GM21717 (cell line): ENCODE data around the gene TNRC6C.
"Not testable (repeated sequence)": the region's sequence is repeated elsewhere in the genome, so short reads cannot be mapped to it uniquely, and the experiment has no call there.

Experiments
- ATAC-seq: cut with Tn5 transposase; IDR thresholded peaks from one replicate; pipeline ENCODE4 v1.9.1; 2021; ENCODE audit warnings: mild to moderate bottlenecking, moderate library complexity; ENCODE audit not compliant: unreplicated experiment

Gene TNRC6C

DNA sequence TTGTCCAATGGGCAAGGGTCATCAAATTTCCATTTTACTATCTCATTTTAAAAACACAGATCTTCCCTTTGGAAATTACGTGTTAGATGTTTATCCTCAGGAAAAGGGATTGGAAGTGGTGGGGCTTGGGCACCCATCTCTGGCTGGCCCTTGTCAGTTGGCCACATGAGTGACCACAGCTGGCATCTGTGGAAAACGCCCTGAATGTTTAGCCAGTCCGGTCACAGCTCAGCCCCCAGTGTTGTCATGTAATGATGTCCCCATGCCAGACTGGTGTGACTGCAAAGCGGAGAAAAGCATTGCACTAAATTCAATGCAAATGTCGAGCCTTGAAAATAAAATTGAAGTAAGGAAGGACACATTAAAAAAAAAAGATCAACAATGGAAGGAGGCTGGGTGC is 117.0 kb downstream of the TNRC6C start:
- ATAC-seq = no peak

GRCh38 chr17:78079253-78079652 is 120.8 kb downstream of the TNRC6C start:
- no peak for ATAC-seq

DNA sequence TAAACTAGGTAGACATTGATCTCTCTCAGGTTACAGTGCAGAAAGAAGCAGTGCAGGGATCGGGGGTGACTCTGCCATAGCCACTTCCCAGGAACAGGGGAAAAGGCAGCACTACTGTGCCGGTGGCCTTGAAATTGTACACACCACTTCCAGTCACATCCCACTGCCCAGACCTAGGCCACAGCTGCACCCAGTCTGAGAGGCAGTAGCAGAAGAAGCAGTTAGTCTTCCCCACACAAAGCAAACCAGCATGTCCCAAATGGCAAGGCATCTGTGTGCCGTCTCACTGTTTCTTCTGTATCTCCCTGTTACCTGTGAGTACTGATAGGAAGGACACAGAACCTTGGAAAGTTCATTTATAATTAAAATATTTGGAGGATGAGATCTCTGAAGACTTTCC is 123.0 kb downstream of the TNRC6C start:
- no peak for ATAC-seq

- not testable (repeated sequence) for ATAC-seq
Measured at GRCh38 chr17:78082355-78082872, 123.9 kb downstream of the TNRC6C start.

DNA sequence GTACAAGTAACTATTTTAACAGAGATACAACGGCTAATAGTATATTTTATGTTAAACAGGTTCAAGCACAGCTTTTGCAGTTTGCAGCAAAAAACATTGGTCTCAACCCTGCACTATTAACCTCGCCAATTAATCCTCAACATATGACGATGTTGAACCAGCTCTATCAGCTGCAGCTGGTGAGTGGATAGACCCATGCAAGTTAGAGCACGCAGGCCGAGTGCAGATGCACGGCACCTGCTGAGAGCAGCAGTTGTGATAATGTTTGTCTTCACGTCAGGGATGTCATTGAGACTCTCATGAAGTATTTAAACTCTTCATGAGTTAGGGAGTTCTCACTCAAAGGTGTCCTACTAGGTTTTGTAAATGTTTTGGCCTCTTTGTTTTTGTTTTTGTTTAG is 124.5 kb downstream of the TNRC6C start:
- no peak for ATAC-seq

DNA sequence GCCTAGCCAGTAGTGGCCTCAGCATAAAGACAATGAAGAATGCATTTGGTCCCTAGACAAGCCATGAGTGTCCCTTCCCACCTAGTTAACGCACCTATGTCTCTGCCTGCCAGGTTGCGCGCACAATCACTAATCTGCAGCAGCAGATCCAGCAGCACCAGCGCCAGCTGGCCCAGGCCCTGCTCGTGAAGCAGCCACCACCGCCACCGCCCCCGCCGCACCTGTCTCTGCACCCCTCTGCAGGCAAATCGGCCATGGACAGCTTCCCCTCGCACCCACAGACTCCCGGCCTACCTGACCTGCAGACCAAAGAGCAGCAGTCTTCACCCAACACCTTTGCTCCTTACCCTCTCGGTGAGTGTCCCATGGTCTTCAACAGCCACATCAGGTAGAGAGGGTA is 128.2 kb downstream of the TNRC6C start:
- ATAC-seq = no peak

DNA sequence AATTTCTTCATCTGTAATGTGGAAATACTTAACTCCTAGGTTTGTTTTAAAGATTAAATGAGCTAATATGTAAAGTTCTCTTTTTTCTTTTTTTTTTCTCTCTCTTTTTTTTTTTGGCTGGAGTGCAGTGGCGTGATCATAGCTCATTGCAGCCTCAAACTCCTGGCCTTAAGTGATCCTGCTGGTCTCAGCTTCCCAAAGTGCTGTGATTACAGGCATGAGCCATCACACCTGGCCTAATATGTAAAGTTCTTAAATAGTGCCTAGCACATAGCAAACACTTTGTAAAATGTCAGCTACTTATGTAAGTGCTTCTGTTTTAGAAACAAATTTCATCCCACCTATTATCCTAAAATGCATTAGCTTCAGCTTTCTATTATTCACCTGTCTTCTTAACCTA is 130.0 kb downstream of the TNRC6C start:
- no peak for ATAC-seq

GRCh38 chr17:78089576-78090281 is 131.2 kb downstream of the TNRC6C start:
- no peak for ATAC-seq

DNA sequence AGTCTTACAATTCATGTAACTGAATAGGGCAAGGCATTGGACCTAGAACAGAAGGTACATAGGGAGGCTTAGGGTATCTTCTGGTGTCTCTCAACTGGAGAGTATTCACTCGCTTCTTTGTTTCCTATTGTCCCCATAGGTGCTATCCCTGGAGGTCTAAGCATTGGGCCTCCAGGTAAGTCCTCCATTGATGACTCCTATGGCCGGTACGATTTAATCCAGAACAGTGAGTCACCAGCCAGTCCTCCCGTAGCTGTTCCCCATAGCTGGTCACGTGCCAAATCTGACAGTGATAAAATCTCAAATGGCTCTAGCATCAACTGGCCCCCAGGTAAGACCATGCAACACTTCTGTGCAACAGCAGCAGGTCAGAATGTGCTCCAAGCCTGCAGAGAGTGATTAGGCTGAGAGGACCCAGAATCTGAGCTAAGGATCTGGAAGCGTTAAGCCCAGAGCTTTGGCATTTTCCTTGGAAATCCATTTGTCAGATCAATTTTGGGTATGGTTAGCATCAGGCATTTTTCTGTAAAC is 134.4 kb downstream of the TNRC6C start:
- ATAC-seq = no peak

- no peak for ATAC-seq
Measured at GRCh38 chr17:78095035-78095434, 136.5 kb downstream of the TNRC6C start.

DNA sequence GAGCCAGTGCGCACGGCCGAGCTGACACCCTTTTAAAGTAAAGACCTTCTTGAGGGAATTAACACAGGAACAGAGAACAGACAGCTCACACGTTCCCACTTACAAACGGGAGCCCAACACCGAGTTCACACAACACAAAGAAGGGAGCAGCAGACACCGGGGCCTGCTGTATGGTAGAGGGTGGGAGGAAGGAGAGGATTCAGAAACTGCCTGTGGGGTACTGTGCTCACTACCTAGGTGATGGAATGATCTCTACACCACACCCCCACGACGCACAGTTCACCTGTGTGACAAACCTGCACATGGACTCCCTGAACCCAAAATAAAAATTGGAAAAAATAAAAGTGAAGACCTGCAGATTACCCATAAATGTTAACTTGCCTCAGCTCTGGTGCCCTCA is 137.6 kb downstream of the TNRC6C start:
- ATAC-seq = no peak

DNA sequence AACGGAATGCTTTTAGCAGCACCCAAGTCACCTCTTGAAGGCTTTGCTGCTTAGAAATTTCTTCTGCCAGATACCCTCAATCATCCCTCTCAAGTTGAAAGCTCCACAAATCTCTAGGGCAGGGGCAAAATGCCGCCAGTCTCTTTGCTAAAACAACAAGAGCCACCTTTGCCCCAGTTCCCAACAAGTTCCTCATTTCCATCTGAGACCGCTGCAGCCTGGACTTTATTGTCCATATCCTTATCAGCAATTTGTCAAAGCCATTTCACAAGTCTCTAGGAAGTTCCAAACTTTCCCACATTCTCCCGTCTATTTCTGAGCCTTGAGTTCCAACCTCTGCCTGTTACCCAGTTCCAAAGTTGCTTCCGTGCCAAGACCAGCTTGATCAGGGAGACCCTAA is 142.6 kb downstream of the TNRC6C start:
- no peak for ATAC-seq

- no peak for ATAC-seq
Measured at GRCh38 chr17:78101542-78101941, 143.0 kb downstream of the TNRC6C start.

DNA sequence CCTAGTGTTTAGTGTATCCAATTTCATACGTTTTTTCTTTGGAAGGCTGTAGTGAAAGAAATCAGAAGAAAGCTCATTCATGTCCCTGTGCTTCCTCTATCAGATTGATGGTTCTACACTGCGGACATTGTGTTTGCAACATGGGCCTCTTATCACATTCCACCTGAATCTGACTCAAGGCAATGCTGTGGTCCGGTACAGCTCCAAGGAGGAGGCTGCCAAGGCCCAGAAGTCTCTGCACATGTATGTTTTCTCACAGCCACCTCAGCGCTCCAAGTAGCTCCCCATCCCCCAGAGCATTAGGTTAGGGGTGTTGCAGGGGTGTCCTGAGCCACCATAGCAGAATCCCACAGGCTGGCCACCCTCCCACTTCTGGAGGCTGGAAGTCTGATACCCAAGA is 144.8 kb downstream of the TNRC6C start:
- no peak for ATAC-seq

GRCh38 chr17:78104540-78104941 is 146.0 kb downstream of the TNRC6C start:
- ATAC-seq = no peak

- ATAC-seq = no peak
Measured at GRCh38 chr17:78105101-78105500, 146.6 kb downstream of the TNRC6C start.

DNA sequence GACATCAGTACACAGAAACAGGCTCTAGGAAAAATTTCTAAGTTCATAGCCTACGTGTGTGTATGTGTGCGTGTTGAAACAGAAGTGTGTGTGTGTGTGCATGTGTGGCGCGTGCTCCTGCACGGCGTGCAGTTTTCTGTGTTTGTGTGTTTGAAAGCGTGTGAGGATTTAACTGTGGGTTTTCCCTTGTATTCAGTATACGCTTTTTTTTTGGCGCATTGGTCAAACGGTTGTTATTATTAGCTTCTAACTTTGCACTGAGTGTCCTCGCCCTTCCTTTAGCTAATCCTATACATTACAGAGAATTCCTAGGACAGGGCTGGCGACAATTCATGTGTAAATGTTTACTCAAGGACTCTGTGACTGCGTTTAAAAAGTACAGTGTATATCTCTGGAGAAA is 147.0 kb downstream of the TNRC6C start:
- no peak for ATAC-seq

GRCh38 chr17:78106211-78106610 is 147.7 kb downstream of the TNRC6C start:
- ATAC-seq = no peak

DNA sequence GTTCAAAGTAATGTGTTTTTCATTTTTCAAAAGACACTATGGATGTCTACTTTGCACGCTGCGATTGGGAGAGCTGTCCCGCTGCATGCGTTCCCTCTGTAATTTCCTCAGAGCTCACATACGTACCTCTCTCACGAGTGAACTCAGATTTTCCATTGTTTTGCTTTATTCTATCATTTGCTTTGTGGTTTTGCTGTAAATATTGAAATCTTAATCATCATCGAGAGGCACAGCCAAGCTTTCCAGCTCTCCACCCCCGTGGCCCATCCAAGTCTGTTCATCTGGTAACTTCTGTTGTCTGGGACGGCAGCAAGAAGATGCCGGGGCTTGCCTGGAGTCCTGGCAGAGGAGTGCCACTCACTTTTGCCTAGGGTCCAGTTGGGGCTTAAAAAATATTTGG is 149.0 kb downstream of the TNRC6C start:
- ATAC-seq = no peak

DNA sequence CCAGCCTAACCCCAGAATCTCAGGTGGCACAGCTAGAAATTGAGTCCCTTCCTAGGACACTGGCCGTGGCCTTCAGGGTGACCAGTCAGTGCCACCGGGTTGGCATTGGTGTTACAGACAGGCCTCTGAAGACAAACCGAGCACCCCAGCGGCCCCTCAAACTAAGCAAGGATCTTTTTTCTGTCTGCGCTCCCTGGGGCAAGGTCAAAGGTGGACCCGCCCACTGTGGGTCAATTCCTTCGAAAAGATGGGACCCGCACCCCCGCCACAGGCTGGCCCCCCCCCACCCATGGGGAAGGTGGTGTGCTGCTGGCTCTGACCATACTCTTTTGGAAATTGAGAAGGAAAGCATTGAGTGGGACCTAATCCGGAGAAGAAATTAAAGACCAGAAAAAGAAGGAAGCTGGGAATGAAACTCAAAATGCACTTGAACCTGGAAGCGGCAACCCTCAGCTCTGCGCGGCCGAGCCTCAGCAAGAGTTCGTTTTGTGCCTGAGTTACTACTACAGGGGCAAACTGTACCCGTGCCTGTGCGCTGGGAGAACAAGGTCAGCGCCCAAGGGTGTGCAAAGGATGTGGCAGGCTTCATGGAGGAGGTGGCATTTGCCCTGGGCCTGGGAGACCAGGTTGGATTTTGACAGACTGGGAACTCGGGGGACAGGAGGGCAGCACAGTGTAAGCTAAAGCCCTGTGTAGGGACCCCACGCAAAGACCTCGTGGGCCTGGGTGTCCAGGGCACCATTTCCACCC is 149.6 kb downstream of the TNRC6C start:
- ATAC-seq = no peak

GRCh38 chr17:78108726-78109488 is 150.4 kb downstream of the TNRC6C start:
- ATAC-seq = no peak

GRCh38 chr17:78109489-78109761 is 150.9 kb downstream of the TNRC6C start:
- no peak for ATAC-seq
